Left hindlimb (tissue), 1 donor: ENCODE data around the gene CDON.
"Not testable (repeated sequence)": the region's sequence is repeated elsewhere in the genome, so short reads cannot be mapped to it uniquely, and the experiment has no call there.

Experiments used
- DNase-seq: peaks from one replicate; pipeline ENCODE4 v3.0.0-alpha.2; 2018

The CDON gene

GRCh38 chr11:125922156-125922555 is 140.5 kb downstream of the CDON start:
- DNase-seq, result no peak

GRCh38 chr11:125921042-125921441 is 141.6 kb downstream of the CDON start:
- no peak for DNase-seq

- no peak for DNase-seq
These were observed 144.4 kb downstream of the CDON start for GRCh38 chr11:125918140-125918840.

GRCh38 chr11:125916683-125917347 is 145.9 kb downstream of the CDON start:
- no peak for DNase-seq

GRCh38 chr11:125914601-125915000 is 148.1 kb downstream of the CDON start:
- DNase-seq, result not testable (repeated sequence)

- no peak for DNase-seq
These were observed 152.3 kb downstream of the CDON start for GRCh38 chr11:125910226-125910849.
